Neuron (in vitro differentiated cells): ENCODE data around the gene NRP1.

Experiments
- H2AFZ ChIP-seq: one replicate; pipeline ENCODE4 v1.6.1; 2013; ENCODE audit warnings: low read depth, mild to moderate bottlenecking, inconsistent platforms, low read length, moderate library complexity
- H3K27me3 ChIP-seq: one replicate; pipeline ENCODE4 v1.6.1; 2013; ENCODE audit warnings: low read length; ENCODE audit not compliant: insufficient read depth
- H3K36me3 ChIP-seq: one replicate; pipeline ENCODE4 v1.6.1; 2013; ENCODE audit warnings: low read length; ENCODE audit not compliant: insufficient read depth
- H3K4me1 ChIP-seq: one replicate; pipeline ENCODE4 v1.6.1; 2013; ENCODE audit warnings: low read length; ENCODE audit not compliant: insufficient read depth
- H3K4me3 ChIP-seq: 2 replicates; pipeline ENCODE4 v1.5.1; 2013; ENCODE audit warnings: mild to moderate bottlenecking, low read length, moderate library complexity
- H3K9me3 ChIP-seq: one replicate; pipeline ENCODE4 v1.6.1; 2013; ENCODE audit warnings: low read length

NRP1 gene

DNA sequence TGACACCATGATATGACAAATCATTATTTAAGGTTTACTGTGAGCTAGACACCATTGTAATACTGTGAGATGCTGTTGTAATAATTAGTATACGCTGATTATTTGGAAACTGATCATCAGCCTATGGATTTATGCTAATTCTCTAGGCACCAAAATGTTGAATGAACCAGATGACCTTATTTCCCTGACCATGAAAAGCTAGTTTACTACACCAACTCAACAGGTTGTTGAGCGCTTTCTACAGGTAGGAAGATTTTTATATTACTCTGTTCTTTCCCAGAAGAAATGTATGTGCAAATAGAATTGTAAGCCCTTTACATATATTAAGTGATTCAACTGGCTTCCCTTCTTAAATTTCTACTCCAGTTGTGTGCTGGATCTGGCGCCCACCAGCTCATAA, 6.2 kb downstream of the NRP1 start:
- peaks cover 28% of the 10 kb centered on the region for H3K36me3 ChIP-seq
- H3K4me1 ChIP-seq, result peaks cover 37% of the 10 kb centered on the region
- peaks cover 2% of the 10 kb centered on the region for H3K9me3 ChIP-seq
- H2AFZ ChIP-seq, result no peak overlapping the region
- no peaks in the 10 kb centered on the region for H3K27me3 ChIP-seq
- H3K4me3 ChIP-seq, result no peak overlapping the region

DNA sequence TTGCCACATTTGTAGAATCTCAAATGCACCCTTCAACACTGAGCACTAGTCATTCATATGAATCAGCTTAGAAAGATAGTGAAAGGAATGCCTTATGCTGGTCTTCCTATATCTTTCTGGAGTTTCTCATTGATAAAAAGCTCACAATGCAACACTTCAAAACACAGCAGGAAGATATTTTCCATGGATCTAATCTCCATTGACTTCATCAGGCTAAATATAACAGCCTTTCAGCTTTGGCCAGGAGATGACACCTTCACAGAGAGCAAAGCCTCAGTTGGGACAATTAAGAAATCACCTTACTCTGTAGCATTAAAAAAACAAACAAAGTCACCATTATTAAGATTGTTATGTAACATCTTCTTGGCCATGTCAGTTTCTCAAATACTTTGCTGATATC, 6.7 kb downstream of the NRP1 start:
- Histone ChIP-seq H2AFZ (no peak overlapping the region), H3K27me3 (no peaks in the 10 kb centered on the region), H3K4me1 (peaks cover 32% of the 10 kb centered on the region), H3K4me3 (no peak overlapping the region), H3K36me3 (peaks cover 30% of the 10 kb centered on the region), H3K9me3 (peaks cover 2% of the 10 kb centered on the region)

DNA sequence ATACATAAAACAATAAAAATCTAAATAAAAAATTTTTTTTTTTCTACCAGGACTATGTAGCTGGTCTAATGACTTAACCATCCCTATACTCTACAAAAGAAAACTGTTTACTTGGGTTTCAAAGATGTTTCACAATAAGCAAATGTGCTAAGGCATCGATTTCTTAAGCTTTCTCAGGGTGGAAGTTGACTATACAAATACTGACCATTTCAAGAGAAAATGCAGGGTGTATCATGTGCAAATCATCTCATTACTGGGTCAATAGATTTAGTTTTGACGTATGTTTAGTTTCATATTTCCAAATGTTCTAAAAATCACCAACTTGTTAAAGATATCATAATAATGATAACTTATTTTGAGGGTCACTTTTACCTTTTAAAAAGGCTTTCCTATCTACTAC, 7.5 kb downstream of the NRP1 start:
- H3K9me3 ChIP-seq, result peaks cover 2% of the 10 kb centered on the region
- no peaks in the 10 kb centered on the region for H3K27me3 ChIP-seq
- no peak overlapping the region for H2AFZ ChIP-seq
- H3K36me3 ChIP-seq, result peaks cover 32% of the 10 kb centered on the region
- peaks cover 25% of the 10 kb centered on the region for H3K4me1 ChIP-seq
- H3K4me3 ChIP-seq, result no peak overlapping the region

DNA sequence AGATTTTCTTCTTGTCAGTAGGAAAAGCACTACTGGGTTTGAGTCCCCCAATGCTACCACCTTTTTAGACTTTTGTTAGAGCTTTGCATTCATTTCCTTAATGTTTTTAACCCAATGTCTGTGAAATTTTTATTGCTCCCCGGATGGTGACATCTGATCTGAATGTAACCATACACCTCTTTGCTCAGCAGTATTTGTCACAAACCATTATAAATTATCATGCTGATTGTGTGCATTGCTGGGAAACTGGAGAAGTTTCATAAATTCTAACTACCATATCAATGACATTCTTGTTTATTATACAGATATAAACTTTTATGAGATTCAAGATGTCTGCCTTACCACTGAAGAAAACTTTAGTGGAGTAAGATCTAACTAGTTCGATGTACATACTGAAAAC, 8.5 kb downstream of the NRP1 start:
- Histone ChIP-seq H3K4me3 (no peak overlapping the region), H2AFZ (no peak overlapping the region), H3K9me3 (peaks cover 2% of the 10 kb centered on the region), H3K27me3 (no peaks in the 10 kb centered on the region), H3K4me1 (peaks cover 15% of the 10 kb centered on the region), H3K36me3 (peaks cover 33% of the 10 kb centered on the region)

DNA sequence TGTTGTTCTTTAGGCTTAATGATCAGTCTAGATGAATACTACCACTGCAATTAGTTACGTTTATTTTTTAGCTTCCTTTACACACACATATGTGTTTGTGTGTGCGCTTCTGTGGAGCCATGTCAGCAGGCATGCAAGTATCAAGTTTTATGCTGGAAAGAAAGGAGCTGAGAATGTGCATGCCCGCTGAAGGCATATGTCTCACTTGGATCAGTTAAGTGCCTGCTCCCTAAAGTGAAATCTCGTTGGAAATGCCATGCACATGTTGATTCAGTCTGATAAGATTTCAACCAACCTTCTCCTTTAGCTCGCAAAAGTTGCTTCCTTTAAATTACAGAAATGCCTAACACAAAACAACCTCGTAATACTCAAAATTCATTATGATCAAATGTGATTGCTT, 10.7 kb downstream of the NRP1 start:
- peaks cover 2% of the 10 kb centered on the region for H3K9me3 ChIP-seq
- H3K4me3 ChIP-seq, result no peak overlapping the region
- no peak overlapping the region for H2AFZ ChIP-seq
- H3K27me3 ChIP-seq, result no peaks in the 10 kb centered on the region
- peaks cover 20% of the 10 kb centered on the region for H3K36me3 ChIP-seq
- peaks cover 8% of the 10 kb centered on the region for H3K4me1 ChIP-seq

DNA sequence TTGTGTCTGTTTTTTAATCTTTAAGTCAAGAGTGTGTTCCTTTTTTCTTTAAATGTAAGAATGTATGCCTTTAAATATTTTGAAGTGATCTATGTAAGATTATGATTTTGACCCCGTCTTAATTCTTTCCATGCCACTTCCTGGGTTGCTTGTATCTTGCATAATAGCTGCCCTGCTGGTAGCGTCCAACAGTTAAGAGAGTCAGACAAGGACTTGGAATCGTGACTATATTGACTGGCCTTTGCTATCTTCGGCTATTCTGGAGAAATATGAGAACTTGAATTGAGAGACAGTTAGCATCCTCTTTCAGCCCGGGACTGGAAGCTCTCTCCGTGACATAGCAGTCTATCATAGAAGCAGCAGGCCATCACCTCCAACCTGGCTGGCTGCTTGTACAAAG, 13.0 kb downstream of the NRP1 start:
- Histone ChIP-seq H3K27me3 (no peaks in the 10 kb centered on the region), H3K4me1 (no peaks in the 10 kb centered on the region), H3K4me3 (no peak overlapping the region), H3K9me3 (no peaks in the 10 kb centered on the region), H3K36me3 (peaks cover 13% of the 10 kb centered on the region), H2AFZ (no peak overlapping the region)

DNA sequence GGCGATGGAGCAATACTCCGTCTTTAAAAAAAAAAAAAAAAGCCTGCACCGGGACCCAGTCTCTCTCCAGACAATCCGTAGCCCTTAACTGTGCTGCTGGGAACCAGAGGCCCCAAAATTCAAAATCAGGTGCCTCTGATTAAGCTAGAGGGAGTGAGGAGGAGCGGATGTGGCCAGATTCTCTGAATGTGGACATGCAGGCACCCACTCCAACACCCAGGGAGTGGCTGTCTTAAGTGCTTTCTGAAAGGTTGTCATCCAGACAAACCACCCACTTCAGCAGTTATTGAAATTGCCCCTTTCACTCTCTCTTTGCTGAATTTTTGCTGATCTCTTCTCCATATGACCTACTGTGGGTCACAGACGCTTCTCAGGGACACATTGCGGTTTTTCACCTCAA, 14.2 kb downstream of the NRP1 start:
- no peaks in the 10 kb centered on the region for H3K4me1 ChIP-seq
- H3K27me3 ChIP-seq, result no peaks in the 10 kb centered on the region
- H3K4me3 ChIP-seq, result no peak overlapping the region
- no peak overlapping the region for H2AFZ ChIP-seq
- H3K9me3 ChIP-seq, result no peaks in the 10 kb centered on the region
- peaks cover 7% of the 10 kb centered on the region for H3K36me3 ChIP-seq

DNA sequence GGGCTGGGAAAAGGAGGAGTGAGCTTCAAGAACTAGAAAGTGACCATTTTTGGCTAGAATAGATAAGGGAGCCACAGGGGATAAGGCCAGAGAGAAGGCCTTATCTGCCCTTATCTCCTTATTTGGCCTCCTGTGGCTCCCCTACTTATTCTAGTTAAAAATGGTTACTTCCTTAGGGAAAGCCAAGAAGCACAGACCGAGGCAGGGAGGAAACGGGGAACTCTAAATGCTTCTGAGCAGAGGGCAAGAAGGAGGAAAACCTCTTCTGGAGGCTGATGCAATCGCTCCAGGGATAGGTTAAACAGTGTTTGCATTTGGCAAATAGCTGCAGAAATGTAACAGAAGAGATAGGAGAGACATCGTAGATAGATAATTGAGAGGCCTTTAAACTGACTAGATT, 18.6 kb downstream of the NRP1 start:
- Histone ChIP-seq H2AFZ (no peak overlapping the region), H3K27me3 (no peaks in the 10 kb centered on the region), H3K36me3 (peaks cover 14% of the 10 kb centered on the region), H3K4me1 (no peaks in the 10 kb centered on the region), H3K9me3 (no peaks in the 10 kb centered on the region), H3K4me3 (no peak overlapping the region)

DNA sequence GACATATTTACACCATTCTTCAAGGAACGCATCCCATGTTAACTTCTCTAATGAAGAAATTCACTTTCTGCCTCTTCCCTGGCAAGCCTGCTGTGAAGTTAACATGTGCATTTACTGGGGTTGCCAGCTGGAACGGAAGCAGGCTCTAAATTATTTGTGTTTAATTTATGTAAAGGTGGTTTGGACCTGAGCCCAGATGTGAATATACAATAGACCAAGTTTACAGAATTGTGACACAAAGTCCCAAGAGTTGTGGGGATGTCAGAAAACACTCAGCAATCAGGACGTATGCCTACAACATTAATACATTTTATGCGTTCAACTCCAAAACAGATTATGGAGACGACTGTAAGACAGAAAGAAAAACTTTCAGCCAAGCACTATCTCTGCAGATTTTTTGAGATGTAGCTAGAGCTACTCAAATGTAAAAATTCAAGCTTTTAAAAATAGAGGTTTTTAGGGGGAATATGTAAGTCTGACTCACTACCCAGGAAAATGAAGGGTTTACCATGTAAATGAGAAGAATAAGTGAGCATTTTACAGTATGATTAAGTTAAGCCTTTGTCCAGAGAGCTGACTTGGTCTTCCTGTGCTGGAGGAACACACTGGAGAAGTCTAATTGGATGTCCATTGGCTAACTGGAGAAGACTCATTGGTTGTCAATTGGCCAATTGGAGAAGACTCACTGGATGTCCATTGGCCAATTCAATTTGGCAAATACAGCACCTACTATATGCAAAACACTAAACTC, 19.5 kb downstream of the NRP1 start:
- no peaks in the 10 kb centered on the region for H3K4me1 ChIP-seq
- H3K27me3 ChIP-seq, result no peaks in the 10 kb centered on the region
- peaks cover 17% of the 10 kb centered on the region for H3K36me3 ChIP-seq
- no peak overlapping the region for H3K4me3 ChIP-seq
- H3K9me3 ChIP-seq, result no peaks in the 10 kb centered on the region
- no peak overlapping the region for H2AFZ ChIP-seq

DNA sequence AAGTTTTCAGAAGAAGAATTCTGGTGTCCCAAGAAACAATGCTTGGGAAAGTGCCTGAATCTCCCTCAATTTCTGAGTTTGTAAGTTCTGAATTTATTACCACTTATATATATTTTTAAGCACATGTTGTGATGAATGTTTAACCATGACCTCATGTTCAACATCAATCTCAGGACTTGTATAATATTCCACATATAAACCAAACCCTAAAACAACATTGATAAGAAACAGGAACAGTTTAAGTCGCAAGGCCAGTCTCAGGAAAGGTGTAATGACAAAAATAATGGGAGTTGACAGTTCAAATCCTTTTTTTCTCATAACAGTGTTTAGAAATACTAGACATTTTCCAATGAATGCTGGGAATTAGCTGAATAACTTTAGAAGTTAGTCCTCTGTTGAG, 22.8 kb downstream of the NRP1 start:
- Histone ChIP-seq H3K36me3 (peaks cover 17% of the 10 kb centered on the region), H2AFZ (no peak overlapping the region), H3K4me3 (no peak overlapping the region), H3K27me3 (no peaks in the 10 kb centered on the region), H3K4me1 (peaks cover 6% of the 10 kb centered on the region), H3K9me3 (no peaks in the 10 kb centered on the region)

DNA sequence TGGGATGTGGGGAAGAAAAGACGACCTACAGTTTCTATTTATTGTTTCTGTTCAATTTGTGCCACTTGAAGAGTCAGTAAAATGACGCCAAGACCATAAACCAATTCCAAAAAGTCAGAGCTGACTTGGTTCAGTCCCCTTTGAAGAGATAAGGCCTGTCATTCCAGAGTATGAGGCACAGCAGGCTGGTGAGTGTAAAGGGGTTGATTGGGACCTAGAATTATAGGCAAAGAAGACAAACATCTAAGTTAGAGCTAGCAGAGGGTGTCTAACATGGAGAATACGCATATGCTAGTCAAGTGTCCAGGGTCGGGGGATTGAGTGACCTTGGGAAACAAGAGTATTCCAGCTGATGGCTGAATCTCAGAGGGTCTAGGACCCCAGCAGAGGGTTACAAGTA, 23.6 kb downstream of the NRP1 start:
- peaks cover 17% of the 10 kb centered on the region for H3K36me3 ChIP-seq
- H2AFZ ChIP-seq, result no peak overlapping the region
- no peaks in the 10 kb centered on the region for H3K27me3 ChIP-seq
- H3K4me1 ChIP-seq, result peaks cover 13% of the 10 kb centered on the region
- H3K4me3 ChIP-seq, result no peak overlapping the region
- H3K9me3 ChIP-seq, result no peaks in the 10 kb centered on the region

DNA sequence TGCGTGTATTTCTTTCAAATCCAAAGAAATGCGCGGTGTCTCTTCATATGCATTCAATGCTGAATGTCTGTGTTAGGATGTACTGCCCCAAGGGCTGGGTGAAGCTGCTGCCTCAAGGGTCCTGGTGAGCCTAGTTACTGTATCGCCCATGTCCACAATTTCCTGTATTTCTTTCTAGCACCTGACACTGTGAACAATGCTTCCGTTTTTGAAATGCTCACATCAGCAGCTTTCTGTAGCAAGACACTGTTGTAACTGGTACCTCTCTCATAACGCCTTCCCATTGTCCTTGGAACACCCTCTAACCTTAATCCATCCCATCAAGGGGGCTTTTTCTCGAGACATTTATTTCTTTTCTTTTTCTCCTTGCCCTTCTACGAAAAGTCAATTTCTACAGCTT, 25.1 kb downstream of the NRP1 start:
- Histone ChIP-seq H3K4me3 (no peak overlapping the region), H3K27me3 (no peaks in the 10 kb centered on the region)

DNA sequence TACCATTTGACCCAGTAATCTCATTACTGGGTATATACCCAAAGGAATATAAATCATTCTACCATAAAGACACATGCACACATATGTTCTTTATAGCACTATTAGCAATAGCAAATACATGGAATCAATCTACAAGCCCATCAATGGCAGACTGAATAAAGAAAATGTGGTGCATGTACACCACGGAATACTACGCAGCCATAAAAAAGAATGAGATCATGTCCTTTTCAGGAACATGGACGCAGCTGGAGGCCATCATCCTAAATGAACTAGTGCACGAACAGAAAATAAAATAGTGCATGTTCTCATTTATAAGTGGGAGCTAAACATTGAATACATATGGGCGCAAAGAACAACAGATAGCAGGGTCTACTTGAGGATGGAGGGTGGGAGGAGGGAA, 26.6 kb downstream of the NRP1 start:
- Histone ChIP-seq H3K9me3 (no peaks in the 10 kb centered on the region), H3K36me3 (peaks cover 9% of the 10 kb centered on the region), H2AFZ (no peak overlapping the region), H3K4me1 (peaks cover 21% of the 10 kb centered on the region), H3K27me3 (no peaks in the 10 kb centered on the region), H3K4me3 (no peak overlapping the region)

More for the DNA sequence above, 25.1 kb downstream of the NRP1 start:
- peaks cover 11% of the 10 kb centered on the region for H3K36me3 ChIP-seq
- no peak overlapping the region for H2AFZ ChIP-seq
- H3K4me1 ChIP-seq, result peaks cover 16% of the 10 kb centered on the region
- H3K9me3 ChIP-seq, result no peaks in the 10 kb centered on the region
